ENCODE results near the gene VOPP1. TPM values are rescaled to one million over a fixed set of nuclear protein-coding genes. Genes with fewer than 3 reads are reported as not detected.
"Not testable (repeated sequence)": the region's sequence is repeated elsewhere in the genome, so short reads cannot be mapped to it uniquely, and the experiment has no call there.

VOPP1 gene
- total RNA-seq, 1 donor from 2014 or later: 21.8 TPM

DNA sequence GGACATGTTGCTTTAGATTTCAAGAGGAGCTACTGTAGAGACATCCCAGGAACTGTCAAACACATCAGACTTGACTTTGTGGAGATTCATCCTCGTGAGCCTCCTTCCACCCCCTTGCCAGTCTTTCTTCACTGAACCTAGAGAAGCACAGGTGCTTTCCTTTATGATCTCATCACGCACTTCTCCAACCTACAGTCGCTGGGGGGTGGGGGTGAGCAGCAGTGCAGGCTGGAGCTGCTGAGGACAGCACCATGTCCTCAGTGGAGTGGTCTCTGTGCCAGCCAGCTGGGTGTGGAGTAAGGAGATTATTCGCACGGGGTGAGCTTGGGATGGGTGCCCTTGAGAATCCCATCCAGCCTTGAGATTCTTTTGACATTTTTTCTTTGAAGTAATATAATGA, 88.1 kb downstream of the VOPP1 start:
- DNase-seq: no peak
- intact Hi-C loops (cut with DNase I): no loop called here
- ATAC-seq (ENCODE audit: poor library complexity): no peak

- no peak for DNase-seq
- no peak for ATAC-seq (ENCODE audit: poor library complexity)
- intact Hi-C loops (cut with DNase I): no loop called here
Measured at GRCh38 chr7:55483046-55483445, 89.3 kb downstream of the VOPP1 start.

DNA sequence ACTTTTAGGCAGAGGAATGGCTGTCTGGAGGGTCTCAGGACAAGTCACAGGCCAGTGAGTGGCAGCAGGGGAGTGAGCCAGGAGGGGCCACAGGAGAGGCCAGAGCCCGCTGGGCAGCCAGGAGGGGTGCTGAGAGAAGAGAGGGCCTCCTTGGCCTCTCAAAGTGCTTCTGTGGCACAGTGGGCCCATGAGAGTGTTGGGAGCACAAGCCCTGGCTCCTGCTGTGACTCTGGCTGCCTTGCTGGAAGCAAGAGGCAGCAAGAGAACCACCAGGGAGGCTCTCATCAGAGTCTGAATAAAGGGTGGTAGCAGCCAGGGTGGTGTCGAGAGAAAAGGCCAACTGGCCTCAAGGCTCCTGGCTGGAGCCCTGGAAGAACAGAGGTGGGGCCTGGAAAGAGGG, 91.1 kb downstream of the VOPP1 start:
- intact Hi-C loops (cut with DNase I): no loop called here
- ATAC-seq (ENCODE audit: poor library complexity) (no peak), DNase-seq (no peak)

DNA sequence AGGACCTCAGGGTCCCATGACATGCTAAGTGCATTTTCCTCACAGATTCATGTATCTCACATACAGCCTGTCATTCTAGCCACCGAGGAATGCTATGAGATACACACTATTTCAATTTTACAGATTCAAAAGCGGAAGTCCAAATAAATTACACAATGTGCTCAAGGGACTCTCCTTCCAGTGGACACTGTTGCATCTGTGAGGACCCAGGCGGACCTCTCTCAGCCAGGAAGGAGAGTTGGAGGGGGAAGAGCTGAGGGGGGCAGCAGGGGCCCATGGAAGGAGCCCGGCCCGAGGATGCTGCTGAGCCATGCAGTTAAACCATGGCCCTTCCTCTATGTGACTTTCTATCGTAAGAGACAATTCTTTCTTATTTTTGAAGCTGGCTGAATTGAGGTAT, 93.6 kb downstream of the VOPP1 start:
- no peak for DNase-seq
- intact Hi-C loops (cut with DNase I): no loop called here
- peak; percentile 12 for ATAC-seq (ENCODE audit: poor library complexity)

- DNase-seq (no peak), ATAC-seq (ENCODE audit: poor library complexity) (no peak)
Measured at GRCh38 chr7:55477781-55478374, 94.4 kb downstream of the VOPP1 start.

GRCh38 chr7:55476852-55477780, 95.2 kb downstream of the VOPP1 start:
- intact Hi-C loops (cut with DNase I): no loop called here
- no peak for ATAC-seq (ENCODE audit: poor library complexity)
- DNase-seq: no peak

More at GRCh38 chr7:55477781-55478374, 94.4 kb downstream of the VOPP1 start:
- intact Hi-C loops (cut with DNase I): no loop called here

DNA sequence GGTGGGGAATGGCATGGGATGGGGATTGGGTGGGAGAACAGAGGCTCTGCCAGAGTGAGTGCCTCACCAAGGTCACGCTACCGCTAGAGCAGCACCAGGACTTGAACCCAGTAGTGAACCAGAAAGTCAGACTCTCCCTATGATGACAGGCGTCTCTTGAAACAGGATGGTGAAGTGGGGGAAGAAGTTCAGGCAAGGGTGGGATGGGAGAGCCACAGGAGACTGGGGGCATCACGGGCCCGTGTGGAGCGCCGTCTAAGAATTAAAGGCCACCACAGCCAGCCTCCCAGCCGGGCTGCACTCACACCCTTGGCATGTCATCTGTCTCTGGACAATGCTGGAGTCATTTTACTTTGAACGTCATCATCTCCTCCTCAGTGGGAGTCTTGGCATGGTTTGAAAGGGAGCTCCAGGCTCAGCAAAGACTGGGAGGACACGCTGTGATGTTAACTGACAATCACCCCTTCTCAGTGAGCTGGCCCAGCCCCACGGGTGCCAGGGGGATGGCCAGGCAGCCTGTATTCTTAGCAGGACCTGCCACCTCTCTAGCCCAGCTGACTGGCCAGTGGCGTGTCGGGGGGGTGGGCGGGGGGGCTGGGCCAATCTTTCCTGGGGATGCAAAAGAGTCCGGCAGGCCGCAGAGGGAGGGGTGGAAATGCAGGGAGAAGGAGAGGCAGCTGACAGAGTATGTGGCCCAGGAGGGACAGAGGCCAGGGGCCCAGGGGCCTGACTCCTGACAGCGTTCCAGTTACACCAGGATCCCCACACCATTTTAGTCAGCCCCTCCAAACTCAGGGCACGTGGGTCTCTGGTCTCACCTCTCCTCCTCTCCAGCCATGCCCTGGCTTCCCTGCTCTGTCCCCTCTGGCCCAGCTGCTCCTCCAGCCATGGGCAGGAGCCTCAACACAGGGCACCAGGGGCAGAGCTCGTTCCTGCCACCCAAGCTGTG, 96.2 kb downstream of the VOPP1 start:
- ATAC-seq (ENCODE audit: poor library complexity) (no peak), DNase-seq (no peak)
- intact Hi-C loops (cut with DNase I): no loop called here

DNA sequence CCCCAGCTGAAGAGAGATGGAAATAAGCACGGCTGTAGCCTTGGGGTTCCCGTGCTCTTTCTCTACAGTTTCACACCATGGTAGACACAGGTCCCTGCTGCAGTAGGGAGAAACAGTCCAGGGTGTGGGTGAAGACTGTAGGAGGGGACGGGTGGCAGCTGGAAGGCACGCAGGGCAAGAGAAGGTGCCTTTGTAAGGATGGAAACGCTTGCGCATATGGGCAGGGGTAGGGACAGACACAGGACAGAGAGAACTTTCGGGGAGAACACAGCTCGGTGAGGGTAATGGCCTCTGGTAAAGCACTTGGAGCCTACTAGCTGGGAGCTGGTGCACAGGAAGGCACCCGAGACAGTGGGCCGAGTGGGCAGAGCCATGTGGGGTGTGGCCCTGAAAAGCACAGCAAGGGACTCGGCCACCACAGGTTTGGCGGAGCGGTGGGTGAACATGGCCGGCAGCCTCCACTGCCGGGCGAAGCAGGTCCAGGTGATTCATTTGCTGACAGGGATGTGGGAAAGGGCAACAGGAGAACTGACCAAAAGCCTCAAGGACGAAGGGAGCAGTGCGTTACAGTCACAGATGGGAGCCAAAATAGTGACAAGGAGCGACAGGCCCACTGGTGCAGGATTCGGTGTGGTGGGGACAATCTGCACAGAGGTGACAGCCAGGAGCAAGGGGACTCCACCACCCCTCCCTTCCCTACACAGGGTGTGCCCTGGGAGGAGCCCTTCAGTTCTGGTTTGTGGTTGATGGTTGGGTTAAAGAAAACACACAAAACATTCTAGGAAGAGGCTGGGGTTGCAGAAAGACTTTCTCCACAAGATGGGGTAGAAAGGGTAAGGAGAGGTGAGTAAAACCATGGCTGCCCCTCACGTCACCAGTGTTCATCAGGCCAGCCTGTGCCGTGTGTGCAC, 97.1 kb downstream of the VOPP1 start:
- DNase-seq (no peak), ATAC-seq (ENCODE audit: poor library complexity) (no peak)
- intact Hi-C loops (cut with DNase I): no loop called here

GRCh38 chr7:55473932-55474331, 98.4 kb downstream of the VOPP1 start:
- intact Hi-C loops (cut with DNase I): no loop called here
- no peak for ATAC-seq (ENCODE audit: poor library complexity)

DNA sequence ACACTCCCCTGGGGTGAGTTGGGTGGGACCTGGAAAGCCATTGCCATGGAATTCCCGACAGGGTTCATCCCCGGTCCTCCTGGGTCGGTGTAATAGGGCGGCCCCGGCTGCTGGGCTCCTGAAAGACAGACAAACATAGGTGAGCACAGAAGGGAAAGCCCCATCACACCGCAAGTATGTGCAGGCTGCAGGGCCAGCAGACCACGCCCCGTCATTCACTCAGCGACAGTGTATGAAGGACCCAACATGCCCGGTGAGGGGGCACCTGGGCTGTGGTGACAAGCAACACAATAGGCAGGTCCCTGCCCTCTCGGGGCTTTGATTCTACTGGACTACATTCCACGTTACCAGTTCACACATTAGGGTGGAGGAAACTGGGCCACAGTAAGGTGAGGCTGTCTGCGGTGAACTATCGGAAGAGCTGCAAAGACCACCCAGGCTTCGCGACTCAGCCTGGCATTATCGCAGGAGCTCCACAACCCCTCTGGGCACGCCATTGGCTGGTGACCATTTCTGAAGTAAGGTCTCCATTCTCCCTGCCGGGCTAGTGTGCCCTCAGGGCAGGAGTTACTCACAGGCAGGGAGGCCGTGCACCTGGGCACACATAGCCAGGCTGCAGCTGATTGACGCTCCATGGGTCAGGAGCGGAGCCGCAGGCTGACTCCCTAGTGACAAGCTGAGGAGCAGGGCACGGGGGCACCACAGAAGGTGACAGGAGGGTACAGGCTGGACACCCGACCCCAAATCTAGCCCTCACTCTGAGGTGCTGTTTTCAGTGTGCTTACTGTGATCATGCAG, 99.2 kb downstream of the VOPP1 start:
- intact Hi-C loops (cut with DNase I): no loop called here
- DNase-seq (no peak), ATAC-seq (ENCODE audit: poor library complexity) (no peak)

More at GRCh38 chr7:55473932-55474331, 98.4 kb downstream of the VOPP1 start:
- DNase-seq: no peak

- intact Hi-C loops (cut with DNase I); ATAC-seq (ENCODE audit: poor library complexity); DNase-seq: not testable (repeated sequence)
Measured at GRCh38 chr7:55472406-55472805, 99.9 kb downstream of the VOPP1 start.

DNA sequence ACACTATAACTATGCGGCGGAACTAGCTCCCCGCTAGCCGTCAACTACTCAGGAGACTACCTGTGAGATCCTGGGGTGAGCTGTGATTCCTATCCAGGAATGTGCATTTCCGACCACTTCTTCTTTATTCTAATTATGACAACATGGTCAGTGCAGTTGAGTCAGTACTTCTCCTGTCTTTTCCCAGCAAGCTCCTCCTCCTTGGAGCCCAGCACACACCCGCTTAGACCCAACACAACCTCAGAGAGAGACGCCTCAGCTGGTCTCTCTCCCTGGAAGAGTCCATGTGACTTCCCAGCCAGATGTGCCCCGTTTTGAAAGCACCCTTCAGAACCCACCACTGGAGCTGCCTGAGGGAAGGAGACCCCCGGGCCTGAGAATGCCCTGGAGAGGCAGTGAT, 100.7 kb downstream of the VOPP1 start:
- intact Hi-C loops (cut with DNase I); DNase-seq; ATAC-seq (ENCODE audit: poor library complexity): not testable (repeated sequence)

DNA sequence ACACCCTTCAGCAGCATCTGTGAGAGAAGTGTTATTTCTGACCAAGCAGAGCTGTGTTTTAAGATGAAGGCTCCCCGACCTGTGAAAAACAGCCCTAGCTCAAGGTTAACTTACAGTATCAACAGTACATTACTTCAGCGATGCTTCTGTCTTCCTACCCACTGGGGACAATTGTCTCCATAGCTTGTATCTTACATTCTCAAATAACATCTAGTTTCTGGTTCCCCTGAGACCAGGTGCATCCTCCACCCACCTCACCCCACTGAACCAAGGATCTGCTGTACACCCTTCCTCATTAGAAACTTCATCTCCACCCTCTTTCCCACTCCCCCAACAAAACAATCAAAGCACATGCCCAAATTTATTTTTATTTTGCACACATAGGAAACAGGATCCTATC, 102.0 kb downstream of the VOPP1 start:
- no peak for ATAC-seq (ENCODE audit: poor library complexity)
- intact Hi-C loops (cut with DNase I): no loop called here

GRCh38 chr7:55469721-55470120, 102.6 kb downstream of the VOPP1 start:
- intact Hi-C loops (cut with DNase I): no loop called here
- DNase-seq: no peak
- no peak for ATAC-seq (ENCODE audit: poor library complexity)

More for the DNA sequence above, 102.0 kb downstream of the VOPP1 start:
- DNase-seq: no peak

- no peak for ATAC-seq (ENCODE audit: poor library complexity)
- no peak for DNase-seq
- intact Hi-C loops (cut with DNase I): no loop called here
Measured at GRCh38 chr7:55469271-55469681, 103.0 kb downstream of the VOPP1 start.

DNA sequence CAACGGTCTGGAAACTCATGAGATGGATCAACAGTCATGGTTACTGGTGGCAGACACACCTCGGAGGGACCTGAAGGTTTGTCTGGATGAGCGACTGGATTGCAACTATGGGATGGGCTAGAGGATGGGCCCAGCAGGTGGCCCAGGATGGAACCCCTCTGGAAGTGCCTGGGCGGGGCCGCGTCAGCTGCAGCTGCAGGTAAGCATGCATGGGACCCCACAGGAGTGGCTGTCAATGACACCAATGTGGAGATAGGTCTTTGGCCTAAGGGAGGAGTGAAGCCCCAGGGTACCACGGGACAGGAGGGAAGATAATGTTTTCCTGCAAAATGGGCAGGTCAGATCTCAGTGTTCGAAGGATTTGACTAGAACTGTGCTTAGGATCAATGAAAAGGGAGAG, 103.8 kb downstream of the VOPP1 start:
- intact Hi-C loops (cut with DNase I): no loop called here
- DNase-seq: no peak
- no peak for ATAC-seq (ENCODE audit: poor library complexity)

- intact Hi-C loops (cut with DNase I): no loop called here
- no peak for DNase-seq
- no peak for ATAC-seq (ENCODE audit: poor library complexity)
Measured at GRCh38 chr7:55467047-55467593, 105.2 kb downstream of the VOPP1 start.
